ENCODE results near the gene PPP4C. TPM values are rescaled to one million over a fixed set of nuclear protein-coding genes. Genes with fewer than 3 reads are reported as not detected.

Gene PPP4C
- total and polyA plus RNA-seq, 2 of the 8 experiments (the other 6 are each of a cell fraction or from before 2014, with no cell fraction given), result 148 to 298 TPM

- H4K91ac ChIP-seq (replicated peaks; ENCODE audit: insufficient read length, low read length), result no peak overlapping the region
- H3K27me3 ChIP-seq (replicated peaks in 1 of 4; ENCODE audit: control insufficient read depth in 3 of 4, extremely low read depth in 1 of 4, insufficient read depth in 3 of 4, low read length in 3 of 4), result peaks cover 0 to under 1% (median under 1%) of the 10 kb centered on the region in 4 experiments; a peak in 1 of 7 replicates
- no peaks in the 10 kb centered on the region for H4K20me1 ChIP-seq (replicated peaks in 1 of 2; ENCODE audit: control insufficient read depth in 1 of 2, insufficient read depth in 2 of 2, low read length in 2 of 2)
- H2BK5ac ChIP-seq (ENCODE audit: low read depth, low read length), result no peak overlapping the region
- H3K9ac ChIP-seq (replicated peaks in 1 of 4; ENCODE audit: extremely low read depth in 1 of 4, low read depth in 3 of 4, low read length in 3 of 4), result no peak overlapping the region
- H3K23ac ChIP-seq (ENCODE audit: insufficient read length), result no peak overlapping the region
- no peak overlapping the region for H2BK120ac ChIP-seq (replicated peaks; ENCODE audit: low read depth, low read length)
- no peak overlapping the region for H2BK20ac ChIP-seq (ENCODE audit: low read length)
- H4K8ac ChIP-seq (ENCODE audit: extremely low read depth, insufficient read depth, low read length), result no peak overlapping the region
- POLR2A ChIA-PET (ENCODE audit: partially characterized antibody), result interaction anchor here (1.5 kb wide), 1 partner anchor 23 kb away, joined by 6 read pairs; the partner anchor contains the start of gene YPEL3
- no peak overlapping the region for H2BK12ac ChIP-seq (ENCODE audit: low read depth, low read length)
- DNase-seq (ENCODE audit: low read depth in 1 of 2, low spot score in 2 of 2) (no peak), FAIRE-seq (no peak)
- peaks cover 0 to 6% (median 2%) of the 10 kb centered on the region in 4 experiments; a peak in 4 of 7 replicates for H3K4me1 ChIP-seq (replicated peaks in 1 of 4; ENCODE audit: control insufficient read depth in 3 of 4, insufficient read depth in 4 of 4, low read length in 3 of 4)
- H3K4me2 ChIP-seq (ENCODE audit: insufficient read depth in 1 of 2, low read depth in 2 of 2, low read length in 2 of 2), result no peak overlapping the region
- no peak overlapping the region for H3K14ac ChIP-seq (ENCODE audit: insufficient read length)
- H2BK15ac ChIP-seq (ENCODE audit: low read length), result no peak overlapping the region
- H3K56ac ChIP-seq (replicated peaks; ENCODE audit: insufficient read length, low read depth, low read length), result no peak overlapping the region
- H3K79me1 ChIP-seq (ENCODE audit: low read depth, low read length), result no peaks in the 10 kb centered on the region
- no peak overlapping the region for H3K4me3 ChIP-seq (ENCODE audit: extremely low read depth in 1 of 4, insufficient read depth in 2 of 4, low read depth in 3 of 4, low read length in 4 of 4)
- H3K79me2 ChIP-seq (ENCODE audit: control insufficient read depth in 1 of 2, insufficient read depth in 2 of 2, low read length in 2 of 2), result no peaks in the 10 kb centered on the region
- H3K18ac ChIP-seq (ENCODE audit: extremely low read depth, low read length), result no peak overlapping the region
- H3K9me3 ChIP-seq (ENCODE audit: insufficient read depth in 2 of 2, low read depth in 1 of 2, low read length in 1 of 2), result no peaks in the 10 kb centered on the region
- no peak overlapping the region for H3K27ac ChIP-seq (ENCODE audit: low read depth, low read length)
- no peak overlapping the region for H4K5ac ChIP-seq (ENCODE audit: insufficient read length, low read depth, low read length)
- H3K23me2 ChIP-seq (ENCODE audit: low read depth, low read length), result peaks cover 8% of the 10 kb centered on the region; the same call in 1 of the 2 replicates
- H3K36me3 ChIP-seq (ENCODE audit: control insufficient read depth in 2 of 4, insufficient read depth in 4 of 4, low read length in 3 of 4), result peaks cover 0 to 4% (median 0%) of the 10 kb centered on the region in 4 experiments; a peak in 1 of 8 replicates
- H2AK5ac ChIP-seq (ENCODE audit: low read depth, low read length), result no peak overlapping the region
- TF ChIP-seq TCF12 (IDR thresholded peaks at IDR 0.05; ENCODE audit: low read depth, low read length) (no peak), SUZ12 (IDR thresholded peaks at IDR 0.05; ENCODE audit: low read length) (no peak), CTBP2 (IDR thresholded peaks at IDR 0.05; ENCODE audit: borderline replicate concordance, insufficient read depth, insufficient read length, low read length) (no peak), BCL11A (IDR thresholded peaks at IDR 0.05; ENCODE audit: low read depth in 2 of 2, low read length in 2 of 2) (no peak), PHF8 (conservative IDR thresholded peaks at IDR 0.05; ENCODE audit: low read depth, low read length) (no peak)
- CTCF ChIA-PET (ENCODE audit: partially characterized antibody), result interaction anchor here (1.8 to 2.0 kb wide), 2 partner anchors 11 to 28 kb away, joined by 5 to 7 read pairs; partner anchors contain the start of gene TBX6
- no peak overlapping the region for H2AFZ ChIP-seq (ENCODE audit: low read length)
- 88% methylated on average over 2 of the region's 2 CpGs; no CpG with 5 or more reads in 1 of the 2 experiments for WGBS, 2 experiments (ENCODE audit: extremely low coverage in 1 of 2, insufficient coverage in 1 of 2, insufficient read length in 1 of 2, insufficient replicate concordance in 2 of 2, low coverage in 1 of 2, low lambda C conversion rate in 2 of 2, missing lambda C conversion rate in 1 of 2)
- no peak overlapping the region for H3K4ac ChIP-seq (replicated peaks; ENCODE audit: insufficient read length, low read depth, low read length)
Measured at GRCh38 chr16:30119428-30119827, 43.6 kb downstream of the PPP4C start.
